H1 (cell line): ENCODE results near the gene NXPH4. TPM values are rescaled to one million over a fixed set of nuclear protein-coding genes. Genes with fewer than 3 reads are reported as not detected.

ENCODE experiments used
- BRCA1 ChIP-seq: IDR thresholded peaks from 2 replicates; pipeline ENCODE4 v1.6.1; 2012; ENCODE audit warnings: low read depth, low read length, improper control_type of control experiment
- CTBP2 ChIP-seq: IDR thresholded peaks from 2 replicates; pipeline ENCODE4 v1.7.0; 2011; ENCODE audit warnings: borderline replicate concordance, mild to moderate bottlenecking, moderate library complexity, mixed read lengths, low read length; ENCODE audit not compliant: insufficient read depth, insufficient read length
- KDM5A ChIP-seq: fragments of 200-600 bp; IDR thresholded peaks from 2 replicates; pipeline ENCODE4 v1.7.1; 2012; ENCODE audit warnings: mild to moderate bottlenecking, low read length, inconsistent platforms, mixed read lengths
- RBBP5 ChIP-seq: IDR thresholded peaks from 2 replicates; pipeline ENCODE4 v1.7.1; 2012; ENCODE audit warnings: low read depth, mild to moderate bottlenecking, inconsistent platforms, low read length, moderate library complexity, borderline replicate concordance
- RXRA ChIP-seq: IDR thresholded peaks from 2 replicates; pipeline ENCODE4 v1.6.1; 2011; ENCODE audit warnings: low read depth, mild to moderate bottlenecking, low read length, moderate library complexity; ENCODE audit not compliant: insufficient read depth
- SIRT6 ChIP-seq: IDR thresholded peaks from one replicate; pipeline ENCODE4 v1.7.1; 2012; ENCODE audit warnings: low read length, inconsistent platforms
- polyA plus RNA-seq, 7 experiments: library from polyadenylated mRNA; depleted of rRNA in 3 of 7; stranded (reverse) in 5 of 7; unstranded in 2 of 7; fragments of >200 nt in 5 of 7; fragments of 200-250 nt in 2 of 7; gene quantifications; 1 replicate in 5 of 7; 2 replicates in 1 of 7; 4 replicates in 1 of 7; pipeline versions ENCODE4 v1.2.1 to v1.2.3, GENCODE V29; 2011 to 2013; ENCODE audit warnings: missing spikeins in 2 of 7, mixed read lengths in 2 of 7
- total RNA-seq: library from RNA; stranded (reverse); fragmentation: NEBNext Ultra II Directional; extraction: Animal tissue kit (Norgen Biotek cat#: 25700); gene quantifications from 2 replicates; pipeline ENCODE4 v1.2.1, GENCODE V29; 2021

Gene NXPH4
- total and polyA plus RNA-seq, 2 of the 8 experiments (the other 6 are each of a cell fraction or from before 2014, with no cell fraction given) = 0.92 to 1.7 TPM

- no peak for TF ChIP-seq BRCA1
- no peak for TF ChIP-seq RBBP5
- TF ChIP-seq RXRA = no peak
- no peak for TF ChIP-seq CTBP2
- TF ChIP-seq SIRT6 = no peak
- TF ChIP-seq KDM5A = no peak
- TF ChIP-seq, all 59 proteins: peak for 0
These were observed 39.2 kb upstream of the NXPH4 start (continued) for GRCh38 chr12:57177354-57177753.
